OCI-LY1 (cell line): ENCODE data around the gene TLR8.
A peak's percentile ranks its signal among the peaks of the same experiment; 100 is the strongest.

Experiments
- H2AFZ ChIP-seq: fragments of 200-600 bp; sonication (generic), shearing (Covaris generic); 2 replicates; pipeline ENCODE4 v1.6.0; 2014; ENCODE audit warnings: antibody characterized with exemption, mild to moderate bottlenecking, low read length
- H3F3A ChIP-seq: fragments of 200-600 bp; sonication (generic), shearing (Covaris generic); 2 replicates; pipeline ENCODE4 v1.6.0; 2014; ENCODE audit warnings: mild to moderate bottlenecking, antibody characterized with exemption, low read length, moderate library complexity; ENCODE audit not compliant: insufficient read depth
- H3K27ac ChIP-seq: fragments of 200-600 bp; sonication (generic); 2 replicates; pipeline ENCODE4 v1.5.1; 2014; ENCODE audit warnings: low read length, mixed run types, mild to moderate bottlenecking, low read depth; ENCODE audit not compliant: poor library complexity, severe bottlenecking
- H3K27me3 ChIP-seq: fragments of 200-600 bp; sonication (generic); 2 replicates; pipeline ENCODE4 v1.6.0; 2014; ENCODE audit warnings: antibody characterized with exemption, mild to moderate bottlenecking, low read length, moderate library complexity; ENCODE audit not compliant: insufficient read depth
- H3K36me3 ChIP-seq: fragments of 200-600 bp; sonication (generic); 2 replicates; pipeline ENCODE4 v1.6.1; 2014; ENCODE audit warnings: mild to moderate bottlenecking, antibody characterized with exemption, low read length, moderate library complexity, mixed read lengths; ENCODE audit not compliant: insufficient read depth
- H3K4me1 ChIP-seq: fragments of 200-600 bp; sonication (generic); 2 replicates; pipeline ENCODE4 v1.5.1; 2014; ENCODE audit warnings: mild to moderate bottlenecking, low read length, moderate library complexity; ENCODE audit not compliant: insufficient read depth, severe bottlenecking
- H3K4me2 ChIP-seq: fragments of 200-600 bp; sonication (generic), shearing (Covaris generic); 2 replicates; pipeline ENCODE4 v1.6.1; 2014; ENCODE audit warnings: low read length
- H3K4me3 ChIP-seq: fragments of 200-600 bp; sonication (generic); 2 replicates; pipeline ENCODE4 v1.5.1; 2014; ENCODE audit warnings: low read length, low read depth, mild to moderate bottlenecking, mixed read lengths; ENCODE audit not compliant: poor library complexity, severe bottlenecking
- H3K79me2 ChIP-seq: fragments of 200-600 bp; shearing (Covaris generic); 2 replicates; pipeline ENCODE4 v1.6.1; 2016; ENCODE audit warnings: mixed run types, low read length, mixed read lengths; ENCODE audit not compliant: insufficient read depth
- H3K9ac ChIP-seq: fragments of 200-600 bp; sonication (generic), shearing (Covaris generic); 2 replicates; pipeline ENCODE4 v1.6.1; 2014; ENCODE audit warnings: mild to moderate bottlenecking, low read length, mixed read lengths
- H3K9me2 ChIP-seq: fragments of 200-600 bp; sonication (generic), shearing (Covaris generic); 2 replicates; pipeline ENCODE4 v1.6.1; 2014; ENCODE audit warnings: low read depth, mild to moderate bottlenecking, low read length, mixed read lengths
- H3K9me3 ChIP-seq: fragments of 200-600 bp; shearing (Covaris generic); 2 replicates; pipeline ENCODE4 v1.6.1; 2014; ENCODE audit warnings: low read length, mixed read lengths
- H4K20me1 ChIP-seq: fragments of 200-600 bp; sonication (generic), shearing (Covaris generic); 2 replicates; pipeline ENCODE4 v1.6.0; 2016; ENCODE audit warnings: mild to moderate bottlenecking, low read length; ENCODE audit not compliant: insufficient read depth
- CTCF ChIP-seq: fragments of 200-600 bp; sonication (generic), shearing (Covaris generic); IDR thresholded peaks from 2 replicates; pipeline ENCODE4 v1.5.1; 2017; ENCODE audit warnings: mild to moderate bottlenecking, antibody characterized with exemption, low read length, moderate library complexity, mixed read lengths
- EZH2 ChIP-seq: fragments of 200-600 bp; sonication (generic), shearing (Covaris generic); IDR thresholded peaks from 2 replicates; pipeline ENCODE4 v1.8.0; 2017; ENCODE audit warnings: borderline replicate concordance, mixed run types, mild to moderate bottlenecking, antibody characterized with exemption, low read length, moderate library complexity, mixed read lengths

TLR8 gene

GRCh38 chrX:12955882-12956703, 49.7 kb downstream of the TLR8 start:
- Histone ChIP-seq H2AFZ (no peak overlapping the region), H3K9me2 (no peaks in the 10 kb centered on the region), H3K4me2 (peak overlapping the region; percentile 64), H3K9ac (peak overlapping the region; percentile 76), H3K9me3 (no peaks in the 10 kb centered on the region), H3F3A (0 out of 2 replicates have a peak, but pooled peaks cover 8% of the 10 kb centered on the region), H3K27me3 (no peaks in the 10 kb centered on the region), H4K20me1 (no peaks in the 10 kb centered on the region), H3K4me3 (peak overlapping the region; percentile 45), H3K4me1 (peaks cover 82% of the 10 kb centered on the region), H3K27ac (peak overlapping the region; percentile 100), H3K79me2 (no peaks in the 10 kb centered on the region), H3K36me3 (no peaks in the 10 kb centered on the region)
- TF ChIP-seq CTCF: no peak
- TF ChIP-seq EZH2: no peak

DNA sequence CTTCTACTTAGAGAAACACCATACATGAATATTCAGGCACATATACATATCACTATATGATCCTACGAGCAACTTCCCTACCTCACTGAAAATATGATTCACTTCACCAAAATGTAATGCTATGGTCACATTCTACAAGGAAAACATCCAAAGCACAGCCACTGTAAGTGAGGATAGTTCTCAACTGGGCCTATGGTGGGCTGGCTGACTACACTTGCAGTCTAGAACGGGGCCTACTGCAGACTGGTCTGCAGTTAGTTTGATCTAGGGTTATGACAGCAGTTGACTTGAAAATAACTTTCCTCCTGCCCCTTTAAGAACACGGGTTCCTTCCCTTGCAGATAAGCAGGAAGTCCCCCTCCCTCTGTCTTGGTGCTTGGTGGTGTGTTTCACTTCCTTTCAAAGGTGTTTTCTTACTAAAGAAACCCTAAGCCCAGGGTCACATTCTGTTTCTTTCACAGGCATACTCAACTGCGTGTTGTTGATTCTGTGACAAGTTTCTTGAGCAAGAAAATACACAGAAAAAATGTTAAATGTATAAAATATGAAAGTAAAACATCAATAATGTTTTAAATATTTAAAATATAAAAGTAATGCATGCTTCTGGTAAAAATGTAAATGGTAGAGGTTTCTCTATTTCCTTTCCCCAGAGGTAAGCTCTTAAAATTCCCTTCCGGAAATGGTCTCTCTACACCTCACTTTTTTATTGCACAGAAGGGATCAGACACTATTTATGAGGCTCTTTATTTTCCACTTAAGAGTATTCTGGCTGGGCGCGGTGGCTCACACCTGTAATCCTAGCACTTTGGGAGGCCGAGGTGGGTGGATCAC, 50.5 kb downstream of the TLR8 start:
- H4K20me1 ChIP-seq: no peaks in the 10 kb centered on the region
- peak overlapping the region; percentile 76 for H3K9ac ChIP-seq
- H3K9me3 ChIP-seq: no peaks in the 10 kb centered on the region
- H3K27me3 ChIP-seq: no peaks in the 10 kb centered on the region
- peak overlapping the region; percentile 100 for H3K27ac ChIP-seq
- TF ChIP-seq EZH2: no peak
- TF ChIP-seq CTCF: no peak
- H3F3A ChIP-seq: 0 out of 2 replicates have a peak, but pooled peaks cover 8% of the 10 kb centered on the region
- H3K4me3 ChIP-seq: peak overlapping the region; percentile 45
- no peaks in the 10 kb centered on the region for H3K79me2 ChIP-seq
- H3K4me2 ChIP-seq: peak overlapping the region; percentile 64
- H3K4me1 ChIP-seq: peaks cover 76% of the 10 kb centered on the region
- H2AFZ ChIP-seq: no peak overlapping the region
- H3K36me3 ChIP-seq: no peaks in the 10 kb centered on the region
- H3K9me2 ChIP-seq: no peaks in the 10 kb centered on the region

DNA sequence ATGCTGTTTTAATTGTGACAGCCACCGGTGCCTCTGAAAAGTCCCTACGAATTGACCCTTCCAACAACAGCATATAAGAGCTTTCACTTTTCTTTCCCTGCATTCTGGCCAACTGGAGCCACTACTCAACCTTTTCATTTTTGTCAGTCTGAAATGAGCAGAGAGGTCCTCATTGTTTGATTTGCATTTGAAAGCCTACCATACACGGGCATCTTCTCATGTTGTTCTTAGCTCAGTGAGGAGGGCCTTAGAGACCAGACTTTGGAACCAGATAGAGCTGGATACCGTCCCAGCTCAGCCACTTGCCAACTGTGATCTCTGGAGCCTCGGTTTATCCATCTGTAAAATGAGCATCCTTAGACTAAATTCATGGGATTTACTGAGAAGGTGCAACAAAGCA, 51.6 kb downstream of the TLR8 start:
- no peaks in the 10 kb centered on the region for H4K20me1 ChIP-seq
- peaks cover 69% of the 10 kb centered on the region for H3K4me1 ChIP-seq
- H2AFZ ChIP-seq: no peak overlapping the region
- no peaks in the 10 kb centered on the region for H3K9me3 ChIP-seq
- peak overlapping the region; percentile 64 for H3K4me2 ChIP-seq
- no peaks in the 10 kb centered on the region for H3K36me3 ChIP-seq
- peak overlapping the region; percentile 68 for H3K9ac ChIP-seq
- H3K9me2 ChIP-seq: no peaks in the 10 kb centered on the region
- no peak for TF ChIP-seq CTCF
- no peak for TF ChIP-seq EZH2
- H3K27me3 ChIP-seq: no peaks in the 10 kb centered on the region
- H3K79me2 ChIP-seq: no peaks in the 10 kb centered on the region
- 0 out of 2 replicates have a peak, but pooled peaks cover 8% of the 10 kb centered on the region for H3F3A ChIP-seq
- H3K4me3 ChIP-seq: peak overlapping the region; percentile 45
- H3K27ac ChIP-seq: peak overlapping the region; percentile 100
